Skeletal muscle tissue (tissue), 4 donors: ENCODE results near the gene DIS3L2. TPM values are rescaled to one million over a fixed set of nuclear protein-coding genes. Genes with fewer than 3 reads are reported as not detected.

Experiments
- H3K27ac ChIP-seq: one replicate; pipeline ENCODE4 v1.7.0; 2013; ENCODE audit warnings: mild to moderate bottlenecking, low read depth, low read length, inconsistent platforms
- H3K27me3 ChIP-seq, 3 donors: one replicate each; pipeline ENCODE4 v1.7.0; 2013; ENCODE audit warnings: low read length in 3 of 3; ENCODE audit not compliant: control insufficient read depth in 3 of 3, insufficient read depth in 3 of 3
- H3K36me3 ChIP-seq, 3 donors: one replicate each; pipeline ENCODE4 v1.7.0; 2013; ENCODE audit warnings: low read length in 3 of 3; ENCODE audit not compliant: control insufficient read depth in 3 of 3, insufficient read depth in 3 of 3
- H3K4me1 ChIP-seq, 3 donors: one replicate each; pipeline ENCODE4 v1.7.0; 2013; ENCODE audit warnings: low read length in 3 of 3, mild to moderate bottlenecking in 3 of 3; ENCODE audit not compliant: control insufficient read depth in 3 of 3, insufficient read depth in 3 of 3
- H3K4me3 ChIP-seq, 3 donors: one replicate each; pipeline ENCODE4 v1.7.0; 2013; ENCODE audit warnings: low read length in 3 of 3
- H3K9ac ChIP-seq, 3 donors: one replicate each; pipeline ENCODE4 v1.7.0; 2013; ENCODE audit warnings: low read length in 3 of 3, mild to moderate bottlenecking in 3 of 3, moderate library complexity in 2 of 3, low read depth in 1 of 3
- H3K9me3 ChIP-seq, 3 donors: one replicate each; pipeline ENCODE4 v1.7.0; 2013; ENCODE audit warnings: low read length in 3 of 3; ENCODE audit not compliant: control insufficient read depth in 3 of 3
- total RNA-seq: library from RNA; depleted of rRNA; stranded (reverse); fragments of >200 nt; gene quantifications from one replicate; pipeline ENCODE4 v1.2.3, GENCODE V29; 2014
- donor health status: Osteomylitis.

DIS3L2 gene
- total RNA-seq, 1 donor from 2014 or later: 24.0 TPM

- Histone ChIP-seq H3K27me3 (no peaks in the 10 kb centered on the region), H3K4me3 (no peak overlapping the region), H3K36me3 (peaks cover 6 to 7% (median 6%) of the 10 kb centered on the region in 3 donors), H3K27ac (no peak overlapping the region), H3K9me3 (no peaks in the 10 kb centered on the region), H3K9ac (no peak overlapping the region), H3K4me1 (peaks cover 0 to 19% (median 13%) of the 10 kb centered on the region in 3 donors)
Observed at GRCh38 chr2:232210306-232210705, 248.8 kb downstream of the DIS3L2 start.

- Histone ChIP-seq H3K9me3 (no peaks in the 10 kb centered on the region), H3K4me3 (no peak overlapping the region), H3K9ac (no peak overlapping the region), H3K27me3 (no peaks in the 10 kb centered on the region), H3K27ac (no peak overlapping the region), H3K4me1 (peaks cover 0 to 19% (median 13%) of the 10 kb centered on the region in 3 donors), H3K36me3 (peaks cover 6 to 9% (median 6%) of the 10 kb centered on the region in 3 donors)
Observed at GRCh38 chr2:232211743-232212686, 250.5 kb downstream of the DIS3L2 start.

GRCh38 chr2:232213176-232213575 lies 251.7 kb downstream of the DIS3L2 start:
- Histone ChIP-seq H3K9ac (no peak overlapping the region), H3K36me3 (peaks cover 6 to 9% (median 6%) of the 10 kb centered on the region in 3 donors), H3K4me3 (no peak overlapping the region), H3K27ac (no peak overlapping the region), H3K9me3 (no peaks in the 10 kb centered on the region), H3K4me1 (peaks cover 0 to 15% (median 9%) of the 10 kb centered on the region in 3 donors), H3K27me3 (no peaks in the 10 kb centered on the region)

- no peak overlapping the region for H3K9ac ChIP-seq
- H3K27ac ChIP-seq: no peak overlapping the region
- no peaks in the 10 kb centered on the region for H3K27me3 ChIP-seq
Observed at GRCh38 chr2:232214053-232214452, 252.5 kb downstream of the DIS3L2 start.

GRCh38 chr2:232216028-232216427 lies 254.5 kb downstream of the DIS3L2 start:
- no peak overlapping the region for H3K27ac ChIP-seq
- no peak overlapping the region for H3K4me3 ChIP-seq
- peaks cover 0 to 15% (median 9%) of the 10 kb centered on the region in 3 donors for H3K4me1 ChIP-seq
- H3K27me3 ChIP-seq: no peaks in the 10 kb centered on the region
- H3K36me3 ChIP-seq: peaks cover 0 to 2% (median 1%) of the 10 kb centered on the region in 3 donors
- H3K9ac ChIP-seq: no peak overlapping the region
- no peaks in the 10 kb centered on the region for H3K9me3 ChIP-seq

More at GRCh38 chr2:232214053-232214452, 252.5 kb downstream of the DIS3L2 start:
- no peak overlapping the region for H3K4me3 ChIP-seq
- H3K4me1 ChIP-seq: peaks cover 0 to 15% (median 9%) of the 10 kb centered on the region in 3 donors
- H3K36me3 ChIP-seq: peaks cover 6 to 9% (median 6%) of the 10 kb centered on the region in 3 donors
- H3K9me3 ChIP-seq: no peaks in the 10 kb centered on the region

GRCh38 chr2:232218778-232219495 lies 257.4 kb downstream of the DIS3L2 start:
- H3K4me3 ChIP-seq: no peak overlapping the region
- H3K27ac ChIP-seq: no peak overlapping the region
- H3K27me3 ChIP-seq: no peaks in the 10 kb centered on the region
- H3K9ac ChIP-seq: no peak overlapping the region
- peaks cover 0 to 2% (median 0%) of the 10 kb centered on the region in 3 donors for H3K36me3 ChIP-seq
- H3K4me1 ChIP-seq: peaks cover 0 to 7% (median 2%) of the 10 kb centered on the region in 3 donors
- H3K9me3 ChIP-seq: no peaks in the 10 kb centered on the region

- H3K27me3 ChIP-seq: no peaks in the 10 kb centered on the region
- no peak overlapping the region for H3K4me3 ChIP-seq
- H3K9me3 ChIP-seq: no peaks in the 10 kb centered on the region
- H3K36me3 ChIP-seq: peaks cover 0 to 2% (median 0%) of the 10 kb centered on the region in 3 donors
- H3K4me1 ChIP-seq: peaks cover 0 to 1% (median 0%) of the 10 kb centered on the region in 3 donors
- H3K9ac ChIP-seq: no peak overlapping the region
- H3K27ac ChIP-seq: no peak overlapping the region
Observed at GRCh38 chr2:232219496-232219870, 258.0 kb downstream of the DIS3L2 start.

GRCh38 chr2:232219932-232220331 lies 258.4 kb downstream of the DIS3L2 start:
- Histone ChIP-seq H3K27me3 (no peaks in the 10 kb centered on the region), H3K36me3 (peaks cover 0 to 2% (median 0%) of the 10 kb centered on the region in 3 donors), H3K9me3 (no peaks in the 10 kb centered on the region), H3K9ac (no peak overlapping the region), H3K4me1 (no peaks in the 10 kb centered on the region), H3K27ac (no peak overlapping the region), H3K4me3 (no peak overlapping the region)

GRCh38 chr2:232225429-232225828 lies 263.9 kb downstream of the DIS3L2 start:
- no peaks in the 10 kb centered on the region for H3K36me3 ChIP-seq
- no peaks in the 10 kb centered on the region for H3K9me3 ChIP-seq
- H3K9ac ChIP-seq: no peak overlapping the region
- no peak overlapping the region for H3K4me3 ChIP-seq
- peaks cover 0 to 2% (median 0%) of the 10 kb centered on the region in 3 donors for H3K4me1 ChIP-seq
- H3K27ac ChIP-seq: no peak overlapping the region
- no peaks in the 10 kb centered on the region for H3K27me3 ChIP-seq
